NCI-H1417 treated with DMSO at 0.1 percent for 48 hours (cell line): ENCODE results near the gene CD4.
A peak's percentile ranks its signal among the peaks of the same experiment; 100 is the strongest.
"Not testable (repeated sequence)": the region's sequence is repeated elsewhere in the genome, so short reads cannot be mapped to it uniquely, and the experiment has no call there.

Experiments
- DNase-seq: peaks from one replicate; lab custom pipeline; 2025; lab: John Stamatoyannopoulos, UW

CD4 gene

GRCh38 chr12:6847676-6848075 lies 58.3 kb downstream of the CD4 start:
- no peak for DNase-seq

- no peak for DNase-seq
Measured at GRCh38 chr12:6849427-6849826, 60.1 kb downstream of the CD4 start.

- DNase-seq: no peak
Measured at GRCh38 chr12:6849976-6850560, 60.7 kb downstream of the CD4 start.

GRCh38 chr12:6850796-6851152 lies 61.4 kb downstream of the CD4 start:
- no peak for DNase-seq

GRCh38 chr12:6851153-6851920 lies 62.0 kb downstream of the CD4 start, which contains the start of gene CDCA3:
CDCA3 (minus strand) TSS chr12:6851286; CDS start chr12:6850952, 334 bp downstream.
- DNase-seq: peak; percentile 90

- peak; percentile 98 for DNase-seq
Measured at GRCh38 chr12:6851921-6852650, 62.8 kb downstream of the CD4 start, which contains the start of gene USP5. USP5 (plus strand) TSS chr12:6852150; CDS start chr12:6852180, 30 bp downstream.

- DNase-seq: no peak
Measured at GRCh38 chr12:6852651-6853354, 63.5 kb downstream of the CD4 start.

GRCh38 chr12:6853626-6854025 lies 64.3 kb downstream of the CD4 start:
- DNase-seq: no peak

- DNase-seq: no peak
Measured at GRCh38 chr12:6854036-6854435, 64.7 kb downstream of the CD4 start.

GRCh38 chr12:6855322-6855721 lies 66.0 kb downstream of the CD4 start:
- no peak for DNase-seq

GRCh38 chr12:6858799-6859198 lies 69.5 kb downstream of the CD4 start:
- no peak for DNase-seq

- no peak for DNase-seq
Measured at GRCh38 chr12:6860116-6860515, 70.8 kb downstream of the CD4 start.

GRCh38 chr12:6860942-6861341 lies 71.6 kb downstream of the CD4 start:
- DNase-seq: no peak

- DNase-seq: no peak
Measured at GRCh38 chr12:6861391-6861790, 72.1 kb downstream of the CD4 start.

- DNase-seq: no peak
Measured at GRCh38 chr12:6863033-6863432, 73.7 kb downstream of the CD4 start.

- DNase-seq: no peak
Measured at GRCh38 chr12:6863586-6864321, 74.4 kb downstream of the CD4 start.

GRCh38 chr12:6865307-6865706 lies 76.0 kb downstream of the CD4 start:
- DNase-seq: not testable (repeated sequence)

GRCh38 chr12:6866163-6866919 lies 77.0 kb downstream of the CD4 start:
- no peak for DNase-seq

- no peak for DNase-seq
Measured at GRCh38 chr12:6866920-6867412, 77.6 kb downstream of the CD4 start.

GRCh38 chr12:6867413-6868210 lies 78.3 kb downstream of the CD4 start, which contains the start of gene TPI1:
TPI1 (plus strand) TSS chr12:6867531; CDS start chr12:6867567, 36 bp downstream.
- DNase-seq: peak; percentile 55
